NCI-H146 treated with DMSO at 0.1 percent for 48 hours (cell line): ENCODE data around the gene BTNL9.
"Not testable (repeated sequence)": the region's sequence is repeated elsewhere in the genome, so short reads cannot be mapped to it uniquely, and the experiment has no call there.

Experiments used
- DNase-seq: peaks from one replicate; lab custom pipeline; 2025; ENCODE audit not compliant: unreplicated experiment; lab: John Stamatoyannopoulos, UW

BTNL9 gene

GRCh38 chr5:181042722-181043121 is 2.7 kb downstream of the BTNL9 start:
- DNase-seq, result no peak

- no peak for DNase-seq
Measured at GRCh38 chr5:181043285-181044092, 3.4 kb downstream of the BTNL9 start.

GRCh38 chr5:181044093-181044599 is 4.1 kb downstream of the BTNL9 start:
- no peak for DNase-seq

- DNase-seq, result no peak
Measured at GRCh38 chr5:181044662-181045305, 4.7 kb downstream of the BTNL9 start.

GRCh38 chr5:181045316-181045715 is 5.2 kb downstream of the BTNL9 start:
- DNase-seq, result no peak

- DNase-seq, result not testable (repeated sequence)
Measured at GRCh38 chr5:181045857-181046256, 5.8 kb downstream of the BTNL9 start.

GRCh38 chr5:181047288-181047687 is 7.2 kb downstream of the BTNL9 start:
- DNase-seq, result no peak

GRCh38 chr5:181047921-181048320 is 7.9 kb downstream of the BTNL9 start:
- no peak for DNase-seq

GRCh38 chr5:181050016-181050415 is 9.9 kb downstream of the BTNL9 start:
- DNase-seq, result no peak

GRCh38 chr5:181051841-181052671 is 12.0 kb downstream of the BTNL9 start:
- no peak for DNase-seq

- no peak for DNase-seq
Measured at GRCh38 chr5:181052672-181053487, 12.8 kb downstream of the BTNL9 start.

- no peak for DNase-seq
Measured at GRCh38 chr5:181053488-181054121, 13.5 kb downstream of the BTNL9 start.

- no peak for DNase-seq
Measured at GRCh38 chr5:181054138-181054537, 14.1 kb downstream of the BTNL9 start.

GRCh38 chr5:181054871-181055459 is 14.9 kb downstream of the BTNL9 start:
- no peak for DNase-seq

GRCh38 chr5:181056431-181056830 is 16.4 kb downstream of the BTNL9 start:
- no peak for DNase-seq

- DNase-seq, result no peak
Measured at GRCh38 chr5:181058321-181058720, 18.3 kb downstream of the BTNL9 start.

GRCh38 chr5:181058786-181059296 is 18.8 kb downstream of the BTNL9 start:
- no peak for DNase-seq

- no peak for DNase-seq
Measured at GRCh38 chr5:181059297-181060230, 19.5 kb downstream of the BTNL9 start.

- DNase-seq, result no peak
Measured at GRCh38 chr5:181060231-181060590, 20.1 kb downstream of the BTNL9 start.
